ENCODE data around the gene STK24.

- TF ChIP-seq, protein P1, sequence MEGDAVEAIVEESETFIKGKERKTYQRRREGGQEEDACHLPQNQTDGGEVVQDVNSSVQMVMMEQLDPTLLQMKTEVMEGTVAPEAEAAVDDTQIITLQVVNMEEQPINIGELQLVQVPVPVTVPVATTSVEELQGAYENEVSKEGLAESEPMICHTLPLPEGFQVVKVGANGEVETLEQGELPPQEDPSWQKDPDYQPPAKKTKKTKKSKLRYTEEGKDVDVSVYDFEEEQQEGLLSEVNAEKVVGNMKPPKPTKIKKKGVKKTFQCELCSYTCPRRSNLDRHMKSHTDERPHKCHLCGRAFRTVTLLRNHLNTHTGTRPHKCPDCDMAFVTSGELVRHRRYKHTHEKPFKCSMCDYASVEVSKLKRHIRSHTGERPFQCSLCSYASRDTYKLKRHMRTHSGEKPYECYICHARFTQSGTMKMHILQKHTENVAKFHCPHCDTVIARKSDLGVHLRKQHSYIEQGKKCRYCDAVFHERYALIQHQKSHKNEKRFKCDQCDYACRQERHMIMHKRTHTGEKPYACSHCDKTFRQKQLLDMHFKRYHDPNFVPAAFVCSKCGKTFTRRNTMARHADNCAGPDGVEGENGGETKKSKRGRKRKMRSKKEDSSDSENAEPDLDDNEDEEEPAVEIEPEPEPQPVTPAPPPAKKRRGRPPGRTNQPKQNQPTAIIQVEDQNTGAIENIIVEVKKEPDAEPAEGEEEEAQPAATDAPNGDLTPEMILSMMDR (IDR thresholded peaks at IDR 0.05; ENCODE audit: insufficient read depth, low read length, poor library complexity, severe bottlenecking) = no peak
- TF ChIP-seq EZH2phosphoT487 (conservative IDR thresholded peaks at IDR 0.05; ENCODE audit: low read length) = no peak
Measured at GRCh38 chr13:98549006-98549727, 27.7 kb downstream of the STK24 start.

Data from SU-DHL-6 (cell line).